H9 (cell line): ENCODE measurements around the gene LIPC. TPM values are rescaled to one million over a fixed set of nuclear protein-coding genes. Genes with fewer than 3 reads are reported as not detected.

Experiments used
- DNase-seq: peaks from one replicate; pipeline ENCODE4 v3.0.0-alpha.2; 2017
- H2AFZ ChIP-seq: one replicate; pipeline ENCODE4 v1.6.1; 2013; ENCODE audit warnings: mild to moderate bottlenecking, low read length, control low read depth, moderate library complexity
- H2AK5ac ChIP-seq: 2 replicates; pipeline ENCODE4 v1.6.1; 2013; ENCODE audit warnings: low read length, control low read depth, mixed read lengths; ENCODE audit not compliant: insufficient read length
- H2BK120ac ChIP-seq: one replicate; pipeline ENCODE4 v1.6.1; 2013; ENCODE audit warnings: low read depth, mild to moderate bottlenecking, low read length, control low read depth, inconsistent platforms; ENCODE audit not compliant: poor library complexity, severe bottlenecking
- H2BK12ac ChIP-seq: 2 replicates; pipeline ENCODE4 v1.6.1; 2013; ENCODE audit warnings: low read length, control low read depth, mixed read lengths, low read depth; ENCODE audit not compliant: insufficient read length
- H2BK15ac ChIP-seq: 2 replicates; pipeline ENCODE4 v1.6.1; 2013; ENCODE audit warnings: low read depth, low read length, control low read depth
- H2BK20ac ChIP-seq: one replicate; pipeline ENCODE4 v1.6.1; 2013; ENCODE audit warnings: low read depth, mild to moderate bottlenecking, low read length, control low read depth, inconsistent platforms; ENCODE audit not compliant: poor library complexity, severe bottlenecking
- H2BK5ac ChIP-seq: 2 replicates; pipeline ENCODE4 v1.6.1; 2013; ENCODE audit warnings: low read length, control low read depth, mixed read lengths; ENCODE audit not compliant: insufficient read length
- H3K14ac ChIP-seq: 2 replicates; pipeline ENCODE4 v1.6.1; 2013; ENCODE audit warnings: low read length, control low read depth; ENCODE audit not compliant: insufficient read depth
- H3K18ac ChIP-seq: 2 replicates; pipeline ENCODE4 v1.6.1; 2013; ENCODE audit warnings: low read depth, mild to moderate bottlenecking, mixed read lengths, low read length, control low read depth; ENCODE audit not compliant: insufficient read length
- H3K23ac ChIP-seq: 2 replicates; pipeline ENCODE4 v1.6.1; 2013; ENCODE audit warnings: low read length, control low read depth, mixed read lengths, low read depth; ENCODE audit not compliant: insufficient read length
- H3K23me2 ChIP-seq: 2 replicates; pipeline ENCODE4 v1.6.1; 2013; ENCODE audit warnings: low read depth, mild to moderate bottlenecking, mixed read lengths, low read length, control low read depth; ENCODE audit not compliant: insufficient read length, poor library complexity, severe bottlenecking
- H3K27ac ChIP-seq: 2 replicates; pipeline ENCODE4 v1.5.1; 2013; ENCODE audit warnings: low read length, control low read depth, mixed read lengths, low read depth; ENCODE audit not compliant: insufficient read length
- H3K27me3 ChIP-seq: 2 replicates; pipeline ENCODE4 v1.6.1; 2013; ENCODE audit warnings: low read length, control low read depth, inconsistent platforms; ENCODE audit not compliant: insufficient read depth
- H3K4ac ChIP-seq: 2 replicates; pipeline ENCODE4 v1.6.1; 2013; ENCODE audit warnings: low read depth, mild to moderate bottlenecking, control low read depth, inconsistent platforms, low read length, moderate library complexity
- H3K4me1 ChIP-seq: 2 replicates; pipeline ENCODE4 v1.6.1; 2013; ENCODE audit warnings: low read length, control low read depth, inconsistent platforms; ENCODE audit not compliant: insufficient read depth
- H3K4me2 ChIP-seq: 2 replicates; pipeline ENCODE4 v1.6.1; 2013; ENCODE audit warnings: low read length, control low read depth, mixed read lengths; ENCODE audit not compliant: insufficient read length, insufficient read depth
- H3K56ac ChIP-seq: 2 replicates; pipeline ENCODE4 v1.6.1; 2013; ENCODE audit warnings: low read depth, mild to moderate bottlenecking, mixed read lengths, low read length, control low read depth; ENCODE audit not compliant: insufficient read length
- H3K79me1 ChIP-seq: 2 replicates; pipeline ENCODE4 v1.6.1; 2013; ENCODE audit warnings: low read depth, mild to moderate bottlenecking, moderate library complexity, low read length, control low read depth, inconsistent platforms; ENCODE audit not compliant: insufficient read depth, poor library complexity, severe bottlenecking
- H3K79me2 ChIP-seq: 2 replicates; pipeline ENCODE4 v1.6.1; 2013; ENCODE audit warnings: low read length, control low read depth, inconsistent platforms; ENCODE audit not compliant: insufficient read depth
- H3K9ac ChIP-seq: 2 replicates; pipeline ENCODE4 v1.6.1; 2013; ENCODE audit warnings: low read length, control low read depth, mixed read lengths; ENCODE audit not compliant: insufficient read length; ENCODE audit errors: extremely low read depth
- H3K9me3 ChIP-seq: one replicate; pipeline ENCODE4 v1.6.1; 2013; ENCODE audit warnings: low read depth, low read length, inconsistent platforms; ENCODE audit not compliant: control insufficient read depth
- H3T11ph ChIP-seq: one replicate; pipeline ENCODE4 v1.6.1; 2013; ENCODE audit warnings: mild to moderate bottlenecking, low read length, control low read depth, inconsistent platforms
- H4K20me1 ChIP-seq: one replicate; pipeline ENCODE4 v1.6.1; 2013; ENCODE audit not compliant: control insufficient read depth, insufficient read length, insufficient read depth
- H4K5ac ChIP-seq: 2 replicates; pipeline ENCODE4 v1.6.1; 2013; ENCODE audit warnings: low read depth, mild to moderate bottlenecking, mixed read lengths, low read length, control low read depth; ENCODE audit not compliant: insufficient read length
- H4K8ac ChIP-seq: replicated peaks from 2 replicates; pipeline ENCODE4 v1.6.1; 2013; ENCODE audit warnings: low read length, control low read depth, mixed read lengths, low read depth; ENCODE audit not compliant: insufficient read length
- H4K91ac ChIP-seq: 2 replicates; pipeline ENCODE4 v1.6.1; 2013; ENCODE audit warnings: low read depth, mild to moderate bottlenecking, moderate library complexity, mixed read lengths, low read length, control low read depth; ENCODE audit not compliant: insufficient read length
- H3K27ac Mint-ChIP-seq, 3 experiments: 2 replicates in 2 of 3; 3 replicates in 1 of 3; pipeline ENCODE4 v1.8.0; 2020 to 2021; ENCODE audit warnings: mixed read lengths in 3 of 3, mild to moderate bottlenecking in 1 of 3, moderate library complexity in 1 of 3
- H3K27me3 Mint-ChIP-seq: 2 replicates; pipeline ENCODE4 v1.8.0; 2021; ENCODE audit warnings: low read depth, mild to moderate bottlenecking, moderate library complexity, mixed read lengths
- H3K36me3 Mint-ChIP-seq, 3 experiments: 2 replicates in 2 of 3; 3 replicates in 1 of 3; pipeline ENCODE4 v1.8.0; 2020 to 2021; ENCODE audit warnings: low read depth in 3 of 3, mixed read lengths in 3 of 3; ENCODE audit not compliant: insufficient read depth in 1 of 3
- H3K4me1 Mint-ChIP-seq, 2 experiments: 2 replicates each; pipeline ENCODE4 v1.8.0; 2020; ENCODE audit warnings: mixed read lengths in 2 of 2
- H3K4me3 Mint-ChIP-seq, 2 experiments: 2 replicates in 1 of 2; 3 replicates in 1 of 2; pipeline ENCODE4 v1.8.0; 2020 to 2021; ENCODE audit warnings: mild to moderate bottlenecking in 2 of 2, mixed read lengths in 2 of 2, moderate library complexity in 1 of 2
- H3K9me3 Mint-ChIP-seq, 2 experiments: 2 replicates in 1 of 2; 3 replicates in 1 of 2; pipeline ENCODE4 v1.8.0; 2020; ENCODE audit warnings: mild to moderate bottlenecking in 2 of 2, mixed read lengths in 2 of 2, moderate library complexity in 1 of 2
- WGBS: extraction: QIAGEN DNeasy Blood & Tissue Kit; methylation state at CpG from one replicate; pipeline ENCODE4 v1.1.7; 2013; ENCODE audit warnings: missing lambda C conversion rate, low lambda C conversion rate, mixed read lengths; ENCODE audit not compliant: insufficient read length; ENCODE audit errors: extremely low coverage; 5-methylcytosine and 5-hydroxymethylcytosine counted together
- total RNA-seq: library from RNA; stranded (reverse); gene quantifications from 2 replicates; pipeline ENCODE4 v1.2.1, GENCODE V29; 2021
- TF ChIP-seq, protein P1 (sequence below): fragments of 200-600 bp; sonication (generic); conservative IDR thresholded peaks from 3 replicates; pipeline ENCODE4 v1.8.0; 2021; ENCODE audit warnings: antibody characterized with exemption, mild to moderate bottlenecking

LIPC gene
- total RNA-seq, 1 experiment from 2014 or later = not detected

DNA sequence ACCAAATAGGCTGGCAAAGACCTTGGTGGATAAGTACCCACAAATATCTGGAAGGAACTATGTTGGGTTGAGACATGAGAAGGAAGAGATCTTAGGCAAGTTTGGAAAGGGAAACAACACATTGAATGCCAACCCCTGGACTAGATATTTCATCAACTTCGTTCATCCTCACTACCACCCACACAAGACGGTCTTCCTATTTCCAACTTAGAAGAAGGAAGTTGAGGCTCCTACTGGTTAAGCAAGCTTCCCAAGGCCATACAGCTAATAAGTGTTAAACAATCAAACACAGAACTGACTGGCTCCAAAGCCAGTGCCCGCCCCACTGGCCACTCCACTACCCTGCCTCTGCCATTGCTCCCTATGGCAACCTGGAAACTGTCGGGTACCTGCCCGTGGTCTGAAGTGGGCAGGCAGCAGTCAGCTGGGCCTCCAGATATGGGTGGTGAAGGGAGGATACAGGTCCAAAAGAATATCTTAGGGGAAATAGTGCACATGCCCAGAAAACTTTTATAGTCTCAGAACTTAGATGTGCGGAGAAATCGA, 94.9 kb downstream of the LIPC start:
- Histone ChIP-seq H2BK120ac (no peak overlapping the region), H3K4me1 (no peaks in the 10 kb centered on the region), H2AFZ (no peak overlapping the region), H3K9ac (no peak overlapping the region), H4K91ac (no peak overlapping the region), H2BK20ac (no peak overlapping the region), H3K27me3 (no peaks in the 10 kb centered on the region), H3K9me3 (no peaks in the 10 kb centered on the region), H2BK15ac (no peak overlapping the region), H3T11ph (no peak overlapping the region), H2BK5ac (no peak overlapping the region), H3K18ac (no peak overlapping the region), H3K79me2 (no peaks in the 10 kb centered on the region), H4K20me1 (no peaks in the 10 kb centered on the region), H3K14ac (no peak overlapping the region), H2AK5ac (no peak overlapping the region), H2BK12ac (no peak overlapping the region), H4K8ac (no peak overlapping the region), H3K56ac (no peak overlapping the region), H3K27ac (no peak overlapping the region), H3K79me1 (no peaks in the 10 kb centered on the region), H3K4me2 (no peak overlapping the region), H3K4ac (no peak overlapping the region), H4K5ac (no peak overlapping the region), H3K23me2 (no peaks in the 10 kb centered on the region), H3K23ac (no peak overlapping the region)
- Mint-ChIP-seq H3K27me3 (no peaks in the 10 kb centered on the region; the same call in 1 of the 2 replicates), H3K4me1 (peaks cover 2 to 4% of the 10 kb centered on the region in 2 experiments), H3K4me3 (no peak overlapping the region), H3K27ac (peak overlapping the region in 1 of 3 experiments; percentile 7; a peak in 1 of 7 replicates), H3K9me3 (no peaks in the 10 kb centered on the region), H3K36me3 (no peaks in the 10 kb centered on the region)
- TF ChIP-seq, protein P1, sequence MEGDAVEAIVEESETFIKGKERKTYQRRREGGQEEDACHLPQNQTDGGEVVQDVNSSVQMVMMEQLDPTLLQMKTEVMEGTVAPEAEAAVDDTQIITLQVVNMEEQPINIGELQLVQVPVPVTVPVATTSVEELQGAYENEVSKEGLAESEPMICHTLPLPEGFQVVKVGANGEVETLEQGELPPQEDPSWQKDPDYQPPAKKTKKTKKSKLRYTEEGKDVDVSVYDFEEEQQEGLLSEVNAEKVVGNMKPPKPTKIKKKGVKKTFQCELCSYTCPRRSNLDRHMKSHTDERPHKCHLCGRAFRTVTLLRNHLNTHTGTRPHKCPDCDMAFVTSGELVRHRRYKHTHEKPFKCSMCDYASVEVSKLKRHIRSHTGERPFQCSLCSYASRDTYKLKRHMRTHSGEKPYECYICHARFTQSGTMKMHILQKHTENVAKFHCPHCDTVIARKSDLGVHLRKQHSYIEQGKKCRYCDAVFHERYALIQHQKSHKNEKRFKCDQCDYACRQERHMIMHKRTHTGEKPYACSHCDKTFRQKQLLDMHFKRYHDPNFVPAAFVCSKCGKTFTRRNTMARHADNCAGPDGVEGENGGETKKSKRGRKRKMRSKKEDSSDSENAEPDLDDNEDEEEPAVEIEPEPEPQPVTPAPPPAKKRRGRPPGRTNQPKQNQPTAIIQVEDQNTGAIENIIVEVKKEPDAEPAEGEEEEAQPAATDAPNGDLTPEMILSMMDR = no peak
- no CpG with 5 or more reads among the region's 7 CpGs for WGBS
- DNase-seq = no peak
